H1 (cell line): ENCODE data around the gene FBXO21. TPM values are rescaled to one million over a fixed set of nuclear protein-coding genes. Genes with fewer than 3 reads are reported as not detected.

ENCODE experiments used
- CTCF ChIA-PET: fragments of 300-600 bp; sonication (Branson Sonifier 250); formaldehyde crosslinking; loops from one replicate; lab custom pipeline; 2021; ENCODE audit not compliant: partially characterized antibody; lab: Charles Lee
- POLR2A ChIA-PET: fragments of 300-600 bp; sonication (Branson Sonifier 250); formaldehyde crosslinking; loops from one replicate; lab custom pipeline; 2021; ENCODE audit warnings: inconsistent platforms; ENCODE audit not compliant: partially characterized antibody; lab: Charles Lee
- DNase-seq, 2 experiments: peaks; one replicate each; pipeline versions ENCODE4 v3.0.0 to v3.0.0-alpha.2; 2010 to 2022; ENCODE audit warnings: low spot score in 2 of 2, low read depth in 1 of 2, mixed read lengths in 1 of 2
- FAIRE-seq: peaks from 2 replicates; lab custom pipeline; 2011; peaks lifted over from hg19 to GRCh38; lab: Jason Lieb, UNC
- H2AFZ ChIP-seq: 2 replicates; pipeline ENCODE4 v1.8.1; 2012; ENCODE audit warnings: low read length, inconsistent platforms
- H2AK5ac ChIP-seq: 2 replicates; pipeline ENCODE4 v1.6.1; 2013; ENCODE audit warnings: low read depth, low read length
- H2BK120ac ChIP-seq: replicated peaks from 2 replicates; pipeline ENCODE3; 2013; ENCODE audit warnings: low read depth, low read length, inconsistent platforms
- H2BK12ac ChIP-seq: 2 replicates; pipeline ENCODE4 v1.6.1; 2013; ENCODE audit warnings: low read depth, low read length
- H2BK15ac ChIP-seq: 2 replicates; pipeline ENCODE4 v1.6.1; 2013; ENCODE audit warnings: low read length
- H2BK20ac ChIP-seq: 2 replicates; pipeline ENCODE4 v1.6.1; 2013; ENCODE audit warnings: low read length
- H2BK5ac ChIP-seq: 2 replicates; pipeline ENCODE4 v1.6.1; 2013; ENCODE audit warnings: low read depth, low read length
- H3K14ac ChIP-seq: 2 replicates; pipeline ENCODE4 v1.6.1; 2013; ENCODE audit warnings: inconsistent platforms; ENCODE audit not compliant: insufficient read length
- H3K18ac ChIP-seq: 2 replicates; pipeline ENCODE4 v1.6.1; 2013; ENCODE audit warnings: low read length; ENCODE audit errors: extremely low read depth
- H3K23ac ChIP-seq: 2 replicates; pipeline ENCODE4 v1.6.1; 2013; ENCODE audit warnings: inconsistent platforms; ENCODE audit not compliant: insufficient read length
- H3K23me2 ChIP-seq: 2 replicates; pipeline ENCODE4 v1.6.1; 2013; ENCODE audit warnings: low read depth, low read length
- H3K27ac ChIP-seq: 2 replicates; pipeline ENCODE4 v1.6.1; 2011; ENCODE audit warnings: low read depth, low read length, inconsistent platforms
- H3K27me3 ChIP-seq, 4 experiments: replicated peaks in 1 of 4; 1 replicate in 1 of 4; 2 replicates in 3 of 4; pipeline versions ENCODE4 v1.6.1 to v1.8.1; 2011 to 2013; ENCODE audit warnings: low read length in 3 of 4, mild to moderate bottlenecking in 3 of 4, inconsistent platforms in 2 of 4, mixed read lengths in 2 of 4, moderate library complexity in 1 of 4; ENCODE audit not compliant: control insufficient read depth in 3 of 4, insufficient read depth in 3 of 4; ENCODE audit errors: extremely low read depth in 1 of 4
- H3K36me3 ChIP-seq, 4 experiments: 2 replicates each; pipeline versions ENCODE4 v1.6.1 to v1.8.1; 2011 to 2013; ENCODE audit warnings: mild to moderate bottlenecking in 4 of 4, low read length in 3 of 4, moderate library complexity in 2 of 4, control low read depth in 1 of 4, inconsistent platforms in 1 of 4; ENCODE audit not compliant: insufficient read depth in 4 of 4, control insufficient read depth in 2 of 4
- H3K4ac ChIP-seq: replicated peaks from 2 replicates; pipeline ENCODE3; 2013; ENCODE audit warnings: low read length, low read depth, mixed read lengths, inconsistent platforms; ENCODE audit not compliant: insufficient read length
- H3K4me1 ChIP-seq, 4 experiments: replicated peaks in 1 of 4; 1 replicate in 1 of 4; 2 replicates in 3 of 4; pipeline versions ENCODE4 v1.6.1 to v1.8.1; 2011 to 2013; ENCODE audit warnings: low read length in 3 of 4, inconsistent platforms in 2 of 4, mixed read lengths in 1 of 4; ENCODE audit not compliant: insufficient read depth in 4 of 4, control insufficient read depth in 3 of 4
- H3K4me2 ChIP-seq, 2 experiments: 2 replicates each; pipeline versions ENCODE4 v1.6.1 to v1.8.1; 2011 to 2013; ENCODE audit warnings: low read depth in 2 of 2, low read length in 2 of 2, control low read depth in 1 of 2, inconsistent platforms in 1 of 2, mild to moderate bottlenecking in 1 of 2; ENCODE audit not compliant: insufficient read depth in 1 of 2
- H3K4me3 ChIP-seq, 4 experiments: fragments of 200-600, 300-600 bp in 1 of 4; sonication (generic), shearing (Covaris generic), sonication (Bioruptor Twin) in 1 of 4; 2 replicates each; pipeline versions ENCODE4 v1.5.1 to v1.8.1; 2011 to 2016; ENCODE audit warnings: low read length in 4 of 4, low read depth in 3 of 4, control low read depth in 2 of 4, inconsistent platforms in 2 of 4, mild to moderate bottlenecking in 2 of 4, mixed read lengths in 1 of 4, moderate library complexity in 1 of 4; ENCODE audit not compliant: insufficient read depth in 2 of 4; ENCODE audit errors: extremely low read depth in 1 of 4
- H3K56ac ChIP-seq: replicated peaks from 2 replicates; pipeline ENCODE3; 2013; ENCODE audit warnings: low read depth, mild to moderate bottlenecking, mixed read lengths, low read length, inconsistent platforms; ENCODE audit not compliant: insufficient read length
- H3K79me1 ChIP-seq: 2 replicates; pipeline ENCODE4 v1.6.1; 2013; ENCODE audit warnings: low read depth, low read length, control low read depth
- H3K79me2 ChIP-seq, 2 experiments: 2 replicates each; pipeline versions ENCODE4 v1.6.1 to v1.8.1; 2012 to 2013; ENCODE audit warnings: low read length in 2 of 2, mild to moderate bottlenecking in 2 of 2, inconsistent platforms in 1 of 2; ENCODE audit not compliant: insufficient read depth in 2 of 2, control insufficient read depth in 1 of 2
- H3K9ac ChIP-seq, 4 experiments: replicated peaks in 1 of 4; 1 replicate in 1 of 4; 2 replicates in 3 of 4; pipeline versions ENCODE4 v1.6.1 to v1.8.1; 2011 to 2013; ENCODE audit warnings: low read depth in 3 of 4, low read length in 3 of 4, control low read depth in 2 of 4, mild to moderate bottlenecking in 2 of 4, moderate library complexity in 2 of 4, inconsistent platforms in 1 of 4; ENCODE audit errors: extremely low read depth in 1 of 4
- H3K9me3 ChIP-seq, 2 experiments: 2 replicates each; pipeline versions ENCODE4 v1.6.1 to v1.8.1; 2012 to 2013; ENCODE audit warnings: mild to moderate bottlenecking in 2 of 2, moderate library complexity in 2 of 2, control low read depth in 1 of 2, inconsistent platforms in 1 of 2, low read depth in 1 of 2, low read length in 1 of 2, mixed read lengths in 1 of 2; ENCODE audit not compliant: insufficient read depth in 2 of 2
- H4K20me1 ChIP-seq, 2 experiments: replicated peaks in 1 of 2; 2 replicates each; pipeline versions ENCODE3 to v1.8.1; 2011 to 2013; ENCODE audit warnings: inconsistent platforms in 2 of 2, low read length in 2 of 2, mild to moderate bottlenecking in 1 of 2; ENCODE audit not compliant: insufficient read depth in 2 of 2, control insufficient read depth in 1 of 2
- H4K5ac ChIP-seq: 2 replicates; pipeline ENCODE4 v1.6.1; 2013; ENCODE audit warnings: low read length, low read depth, mixed read lengths, inconsistent platforms; ENCODE audit not compliant: insufficient read length
- H4K8ac ChIP-seq: 2 replicates; pipeline ENCODE4 v1.8.0; 2013; ENCODE audit warnings: mild to moderate bottlenecking, moderate library complexity, low read length, inconsistent platforms; ENCODE audit not compliant: insufficient read depth; ENCODE audit errors: extremely low read depth
- H4K91ac ChIP-seq: replicated peaks from 2 replicates; pipeline ENCODE3; 2013; ENCODE audit warnings: low read length, mixed read lengths, inconsistent platforms; ENCODE audit not compliant: insufficient read length
- EP300 ChIP-seq, 2 experiments: IDR thresholded peaks; 1 replicate in 1 of 2; 2 replicates in 1 of 2; pipeline ENCODE4 v1.6.1; 2011 to 2012; ENCODE audit warnings: low read depth in 2 of 2, low read length in 2 of 2, mild to moderate bottlenecking in 2 of 2, borderline replicate concordance in 1 of 2, inconsistent platforms in 1 of 2, moderate library complexity in 1 of 2
- HDAC6 ChIP-seq: IDR thresholded peaks from one replicate; pipeline ENCODE4 v1.7.1; 2012; ENCODE audit warnings: low read depth, mild to moderate bottlenecking, inconsistent platforms, low read length, moderate library complexity
- MAFK ChIP-seq: IDR thresholded peaks from 2 replicates; pipeline ENCODE4 v1.6.1; 2012; ENCODE audit warnings: low read depth, mild to moderate bottlenecking, improper control_type of control experiment, low read length
- NRF1 ChIP-seq: IDR thresholded peaks from 2 replicates; pipeline ENCODE4 v1.6.1; 2011; ENCODE audit warnings: mild to moderate bottlenecking, low read depth, low read length, improper control_type of control experiment
- POLR2A ChIP-seq, 2 experiments: IDR thresholded peaks; 1 replicate in 1 of 2; 2 replicates in 1 of 2; pipeline ENCODE4 v1.6.1; 2011; ENCODE audit warnings: low read depth in 2 of 2, low read length in 2 of 2, mild to moderate bottlenecking in 2 of 2; ENCODE audit errors: control extremely low read depth in 1 of 2
- RAD21 ChIP-seq, 2 experiments: IDR thresholded peaks in 1 of 2; conservative IDR thresholded peaks in 1 of 2; 2 replicates each; pipeline ENCODE4 v1.6.1; 2011; ENCODE audit warnings: low read depth in 2 of 2, low read length in 2 of 2, improper control_type of control experiment in 1 of 2, inconsistent platforms in 1 of 2, mild to moderate bottlenecking in 1 of 2, moderate library complexity in 1 of 2
- TAF7 ChIP-seq: optimal IDR thresholded peaks from 2 replicates; pipeline ENCODE3; 2011; ENCODE audit warnings: low read depth, mild to moderate bottlenecking, inconsistent platforms, low read length, moderate library complexity, borderline replicate concordance
- TCF12 ChIP-seq: IDR thresholded peaks from 2 replicates; pipeline ENCODE4 v1.6.1; 2011; ENCODE audit warnings: low read depth, mild to moderate bottlenecking, low read length
- WGBS, 2 experiments: shearing (Covaris generic) in 1 of 2; methylation state at CpG; one replicate each; pipeline versions ENCODE4 v1.1.6 to v1.1.7; 2013 to 2015; ENCODE audit warnings: low lambda C conversion rate in 2 of 2, mixed read lengths in 2 of 2, inconsistent platforms in 1 of 2, low coverage in 1 of 2, missing lambda C conversion rate in 1 of 2; ENCODE audit not compliant: insufficient replicate concordance in 2 of 2, insufficient coverage in 1 of 2, insufficient read length in 1 of 2; ENCODE audit errors: extremely low coverage in 1 of 2, missing lambda C conversion rate in 1 of 2; 5-methylcytosine and 5-hydroxymethylcytosine counted together
- polyA plus RNA-seq, 7 experiments: library from polyadenylated mRNA; depleted of rRNA in 3 of 7; stranded (reverse) in 5 of 7; unstranded in 2 of 7; fragments of >200 nt in 5 of 7; fragments of 200-250 nt in 2 of 7; gene quantifications; 1 replicate in 5 of 7; 2 replicates in 1 of 7; 4 replicates in 1 of 7; pipeline versions ENCODE4 v1.2.1 to v1.2.3, GENCODE V29; 2011 to 2013; ENCODE audit warnings: missing spikeins in 2 of 7, mixed read lengths in 2 of 7
- total RNA-seq: library from RNA; stranded (reverse); fragmentation: NEBNext Ultra II Directional; extraction: Animal tissue kit (Norgen Biotek cat#: 25700); gene quantifications from 2 replicates; pipeline ENCODE4 v1.2.1, GENCODE V29; 2021
- TF ChIP-seq, protein P1 (sequence below): IDR thresholded peaks from 2 replicates; pipeline ENCODE4 v1.6.1; 2011; ENCODE audit warnings: low read depth, mild to moderate bottlenecking, low read length; ENCODE audit not compliant: insufficient read depth

FBXO21 gene
- total and polyA plus RNA-seq, 2 of the 8 experiments (the other 6 are each of a cell fraction or from before 2014, with no cell fraction given), result 57.0 to 80.6 TPM

DNA sequence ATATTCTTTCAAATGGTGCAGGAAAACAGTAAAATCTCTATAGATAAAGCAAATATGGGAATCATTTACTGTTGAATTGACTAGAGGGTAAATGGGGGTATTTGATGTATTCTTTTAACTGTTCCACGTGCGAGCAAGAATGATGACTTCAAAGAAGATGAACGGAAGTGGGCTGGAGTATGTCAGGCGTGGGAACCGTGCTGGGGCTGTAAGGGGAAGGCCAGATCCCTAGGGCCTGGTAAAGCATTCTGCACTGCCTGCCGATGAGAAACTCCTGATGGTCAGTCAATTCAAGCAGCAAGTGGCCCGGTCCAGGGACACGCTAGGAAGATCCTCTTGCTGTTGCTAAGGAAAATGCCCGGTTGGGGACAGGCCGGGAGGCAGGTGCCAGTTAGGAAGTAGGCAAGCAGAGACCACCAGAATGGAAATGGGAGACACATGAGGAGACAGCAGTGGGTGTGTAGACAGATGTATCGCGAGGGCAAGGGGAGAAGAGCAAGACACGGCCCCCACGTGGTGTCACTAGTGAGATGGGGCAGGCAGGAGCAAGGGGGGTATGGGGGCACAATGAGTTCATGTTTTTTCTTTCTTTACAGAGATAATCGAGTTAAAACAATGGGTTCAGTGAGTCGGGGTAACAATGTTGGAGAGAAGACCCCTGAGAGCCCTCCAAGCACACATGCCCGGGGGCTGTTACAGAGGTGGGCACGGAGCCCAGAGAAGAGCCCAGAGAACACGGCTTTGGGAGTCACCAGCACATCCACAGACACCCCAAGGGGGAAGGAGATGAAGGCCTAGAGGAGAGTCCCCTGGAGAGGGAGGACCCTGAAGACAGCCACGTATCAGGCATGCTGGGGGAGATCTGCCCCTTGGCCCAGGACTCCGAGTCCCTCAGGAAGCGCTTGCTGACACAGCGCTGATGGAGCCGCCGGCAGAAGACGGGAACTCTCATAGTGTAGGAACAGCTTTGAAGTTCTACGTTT is 37.2 kb downstream of the FBXO21 start:
- Histone ChIP-seq H3K79me1 (no peaks in the 10 kb centered on the region; the same call in 1 of the 2 replicates), H4K91ac (no peak overlapping the region), H3K23ac (no peak overlapping the region), H2AK5ac (no peak overlapping the region), H4K8ac (no peak overlapping the region), H3K4ac (no peak overlapping the region), H2BK15ac (no peak overlapping the region), H2BK5ac (no peak overlapping the region), H3K79me2 (no peaks in the 10 kb centered on the region), H3K4me3 (no peak overlapping the region), H3K36me3 (peaks cover 20 to 48% (median 41%) of the 10 kb centered on the region in 4 experiments; a peak in 7 of 8 replicates), H2BK20ac (no peak overlapping the region), H3K4me2 (no peak overlapping the region), H4K5ac (no peak overlapping the region), H3K56ac (no peak overlapping the region), H3K18ac (no peak overlapping the region), H2BK120ac (no peak overlapping the region), H3K4me1 (peaks cover 4% of the 10 kb centered on the region in 4 experiments; a peak in 6 of 7 replicates), H3K9me3 (no peaks in the 10 kb centered on the region), H2AFZ (no peak overlapping the region), H3K27ac (no peak overlapping the region), H3K23me2 (peaks cover 4% of the 10 kb centered on the region; the same call in 1 of the 2 replicates), H4K20me1 (peaks cover 3 to 4% of the 10 kb centered on the region in 2 experiments), H3K14ac (no peak overlapping the region), H2BK12ac (no peak overlapping the region), H3K27me3 (no peaks in the 10 kb centered on the region), H3K9ac (no peak overlapping the region)
- DNase-seq (no peak), FAIRE-seq (no peak)
- CTCF ChIA-PET, result no interaction called here
- WGBS, 2 experiments, result 94% methylated on average over 27 of the region's 27 CpGs; no CpG with 5 or more reads in 1 of the 2 experiments
- POLR2A ChIA-PET, result no interaction called here
- TF ChIP-seq HDAC6 (no peak), POLR2A (IDR thresholded peaks at IDR 0.05; ENCODE audit: control extremely low read depth in 1 of 2, low read depth in 2 of 2, low read length in 2 of 2) (no peak), EP300 (IDR thresholded peaks at IDR 0.05; ENCODE audit: borderline replicate concordance in 1 of 2, low read depth in 2 of 2, low read length in 2 of 2) (no peak), TCF12 (no peak), MAFK (no peak), RAD21 (IDR thresholded peaks at IDR 0.05 in 1 of 2, conservative IDR thresholded peaks at IDR 0.05 in 1 of 2; ENCODE audit: low read depth in 2 of 2, low read length in 2 of 2) (no peak), TAF7 (no peak), NRF1 (no peak)
- TF ChIP-seq, protein P1, sequence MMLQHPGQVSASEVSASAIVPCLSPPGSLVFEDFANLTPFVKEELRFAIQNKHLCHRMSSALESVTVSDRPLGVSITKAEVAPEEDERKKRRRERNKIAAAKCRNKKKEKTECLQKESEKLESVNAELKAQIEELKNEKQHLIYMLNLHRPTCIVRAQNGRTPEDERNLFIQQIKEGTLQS, result no peak
